G401.6 (cell line): ENCODE data around the gene DNAH5.
"Not testable (repeated sequence)": the region's sequence is repeated elsewhere in the genome, so short reads cannot be mapped to it uniquely, and the experiment has no call there.

Experiments used
- FAIRE-seq: peaks from 2 replicates; lab custom pipeline; 2012; peaks lifted over from hg19 to GRCh38; lab: Jason Lieb, UNC

DNAH5 gene

DNA sequence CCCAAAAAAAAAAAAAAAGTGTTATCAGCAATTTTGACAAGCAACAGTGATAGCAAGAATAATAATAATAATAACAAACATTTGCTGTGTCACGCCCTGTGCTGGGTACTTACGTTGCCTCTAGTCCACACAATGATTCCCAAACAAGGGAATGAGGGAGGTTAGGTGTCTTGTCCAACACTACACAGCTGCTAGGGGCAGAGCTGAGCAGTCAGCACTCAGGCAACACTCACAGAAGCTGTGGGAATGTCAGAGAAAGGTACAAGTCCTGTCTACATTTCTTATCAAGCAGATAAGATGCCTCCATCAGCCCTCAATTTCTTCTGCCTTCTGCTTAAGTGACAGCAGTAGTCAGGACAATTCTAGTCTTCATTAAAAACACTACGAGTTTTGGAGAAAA, 111.0 kb downstream of the DNAH5 start:
- no peak for FAIRE-seq

GRCh38 chr5:13831351-13831750, 113.1 kb downstream of the DNAH5 start:
- no peak for FAIRE-seq

DNA sequence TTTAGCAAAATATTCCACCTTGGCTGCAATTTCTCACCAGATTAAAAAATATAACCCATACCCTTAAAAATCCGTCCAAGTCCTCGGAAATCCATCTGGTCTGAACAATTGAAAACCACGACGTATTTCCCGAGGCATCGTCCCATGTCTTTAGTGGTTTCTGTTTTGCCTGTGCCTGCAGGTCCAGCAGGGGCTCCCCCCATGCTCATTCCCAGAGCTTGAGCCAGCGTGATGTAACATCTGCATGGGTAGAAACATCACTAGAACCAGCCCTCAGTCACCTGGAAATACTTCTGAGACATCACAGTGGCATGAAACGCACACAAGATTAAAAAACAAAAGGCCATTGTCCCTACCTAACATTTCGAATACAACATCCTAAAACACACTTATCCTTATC, 114.0 kb downstream of the DNAH5 start:
- no peak for FAIRE-seq

- FAIRE-seq, result no peak
These were observed 123.1 kb downstream of the DNAH5 start for GRCh38 chr5:13821366-13821765.

DNA sequence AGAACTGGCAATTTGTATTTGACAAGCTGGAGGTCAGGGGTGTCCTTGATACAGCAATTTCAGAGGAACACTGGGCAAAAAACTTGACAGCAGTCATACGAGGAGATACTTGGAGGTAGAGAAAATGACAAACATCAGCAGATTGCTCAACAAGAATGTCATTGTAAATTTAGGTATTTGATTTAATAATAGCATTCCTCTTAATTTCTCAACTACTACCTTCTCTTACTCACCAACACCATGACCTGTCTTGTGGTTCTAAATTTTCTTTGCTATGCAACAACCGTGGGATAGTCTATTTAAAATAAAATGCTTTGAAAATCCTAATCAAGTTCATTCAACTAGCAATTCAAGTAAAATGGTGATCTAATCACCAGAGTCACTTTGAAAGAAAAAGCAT, 128.4 kb downstream of the DNAH5 start:
- FAIRE-seq, result no peak

- FAIRE-seq, result no peak
These were observed 130.2 kb downstream of the DNAH5 start for GRCh38 chr5:13814301-13814700.

DNA sequence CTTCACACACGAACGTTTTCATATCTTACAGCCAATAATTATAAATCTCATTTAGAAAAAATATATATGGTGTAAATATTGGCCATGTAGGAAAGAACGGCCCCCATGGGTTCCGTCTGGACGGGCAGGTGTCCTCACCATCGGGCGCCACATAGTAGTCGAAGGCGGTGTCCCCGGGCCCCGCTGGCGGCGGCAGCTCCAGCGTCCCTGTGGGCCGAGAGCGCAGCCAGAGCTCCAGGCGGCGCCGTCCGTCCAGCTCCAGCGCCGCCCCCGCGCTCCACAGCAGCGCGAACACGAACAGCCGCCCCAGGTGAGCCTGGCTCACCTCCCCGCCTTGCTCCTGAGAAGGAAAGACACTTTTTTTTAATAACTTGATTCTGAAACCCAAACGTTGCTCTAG, 134.6 kb downstream of the DNAH5 start:
- no peak for FAIRE-seq

DNA sequence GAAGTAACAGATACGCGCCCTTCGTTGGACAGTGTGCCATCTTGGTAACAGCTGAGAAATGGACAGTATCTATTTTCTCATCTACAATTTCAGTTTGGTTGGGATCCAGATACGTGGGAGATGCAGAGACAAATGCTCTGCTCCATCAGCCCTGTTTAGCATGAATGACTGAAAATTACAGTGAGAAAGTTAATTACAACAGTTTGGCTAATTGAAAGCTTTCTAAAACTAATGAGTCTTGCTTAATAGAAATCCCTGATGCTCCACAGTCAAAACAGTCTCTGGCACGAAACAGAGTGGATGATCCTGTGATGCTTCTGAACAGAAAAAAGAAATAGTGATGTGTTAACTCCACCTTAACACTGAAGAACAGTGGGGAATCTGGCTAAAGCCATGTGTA, 140.2 kb downstream of the DNAH5 start:
- no peak for FAIRE-seq

GRCh38 chr5:13798569-13798968, 145.9 kb downstream of the DNAH5 start:
- not testable (repeated sequence) for FAIRE-seq

GRCh38 chr5:13785781-13786415, 158.6 kb downstream of the DNAH5 start:
- FAIRE-seq, result no peak

GRCh38 chr5:13783726-13784125, 160.8 kb downstream of the DNAH5 start:
- no peak for FAIRE-seq

DNA sequence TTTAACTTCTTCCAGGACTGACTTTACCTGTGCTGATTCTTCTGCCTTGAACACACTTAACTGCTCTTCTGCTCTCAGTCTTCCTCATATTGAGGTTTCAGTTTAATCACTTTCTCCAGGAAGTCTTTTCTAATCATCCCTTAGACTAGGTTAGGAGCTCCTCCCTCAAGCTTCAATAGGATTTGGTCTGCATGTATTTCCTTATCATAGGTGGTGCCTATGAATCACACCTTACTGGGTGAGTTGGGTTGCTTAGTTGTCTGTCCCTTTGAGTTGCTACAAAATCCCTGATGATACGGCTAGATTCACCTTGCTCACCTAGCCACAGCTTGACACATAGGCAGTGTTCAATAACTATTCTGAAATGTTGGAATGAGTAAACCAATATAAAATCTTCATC, 164.4 kb downstream of the DNAH5 start:
- no peak for FAIRE-seq

DNA sequence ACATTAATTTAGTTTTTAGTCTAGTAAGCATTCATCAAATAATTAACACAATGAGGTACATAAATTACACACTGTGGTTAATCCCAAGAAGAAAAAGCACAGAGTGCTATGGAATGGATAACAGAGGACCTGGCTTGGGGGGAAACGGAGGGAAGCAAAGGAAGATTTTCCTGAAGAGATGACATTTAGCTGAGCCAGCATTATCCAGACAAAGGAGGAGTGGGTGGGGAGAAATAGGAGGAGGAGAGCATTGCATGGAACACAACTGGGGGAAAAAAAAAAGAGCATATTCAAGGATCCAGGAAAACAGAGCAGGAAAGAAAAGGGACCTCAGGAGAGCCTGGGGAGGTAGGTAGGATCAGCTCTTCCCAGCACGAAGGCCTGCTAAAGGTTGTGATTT, 170.8 kb downstream of the DNAH5 start:
- no peak for FAIRE-seq

GRCh38 chr5:13771011-13771571, 173.4 kb downstream of the DNAH5 start:
- no peak for FAIRE-seq

DNA sequence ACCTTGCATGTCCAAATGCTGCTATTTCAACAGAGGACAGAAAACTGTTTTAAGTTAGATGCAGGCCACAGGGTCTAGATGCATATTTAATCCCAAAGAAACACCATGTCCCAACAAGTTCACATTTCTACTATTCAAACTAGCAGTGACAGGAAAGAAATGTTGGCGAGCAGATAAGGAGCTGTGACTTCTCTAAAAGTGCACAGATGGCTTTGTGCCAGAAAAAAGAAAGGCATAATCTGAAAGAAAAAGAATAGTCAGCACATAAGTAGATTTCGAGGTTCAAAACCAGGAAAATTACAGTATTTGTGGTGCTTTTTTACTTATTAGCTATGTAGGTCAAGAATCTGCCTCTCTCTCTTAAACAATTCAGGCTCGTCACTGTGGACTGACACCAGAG, 178.3 kb downstream of the DNAH5 start:
- no peak for FAIRE-seq

- no peak for FAIRE-seq
These were observed 180.8 kb downstream of the DNAH5 start for GRCh38 chr5:13763719-13764118.

DNA sequence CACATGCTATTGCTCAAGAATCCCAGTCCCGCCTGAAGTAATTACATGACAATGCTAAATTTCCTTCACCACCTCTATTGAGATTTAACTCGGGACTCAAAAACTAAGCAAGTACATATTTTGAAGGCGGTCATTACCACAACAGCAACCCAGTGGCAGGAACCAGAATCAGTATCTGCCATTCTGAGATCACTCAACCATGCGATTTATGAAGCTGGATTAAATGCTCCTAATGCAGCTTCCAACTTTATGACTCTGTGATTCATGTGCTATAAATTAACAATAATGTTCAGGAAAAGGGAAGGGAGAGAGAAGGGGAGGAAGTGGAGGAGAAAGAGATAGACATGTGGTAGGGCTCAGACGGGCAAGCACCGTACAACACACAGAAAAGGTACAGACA, 194.7 kb downstream of the DNAH5 start:
- FAIRE-seq, result no peak

GRCh38 chr5:13746026-13746425, 198.5 kb downstream of the DNAH5 start:
- no peak for FAIRE-seq

DNA sequence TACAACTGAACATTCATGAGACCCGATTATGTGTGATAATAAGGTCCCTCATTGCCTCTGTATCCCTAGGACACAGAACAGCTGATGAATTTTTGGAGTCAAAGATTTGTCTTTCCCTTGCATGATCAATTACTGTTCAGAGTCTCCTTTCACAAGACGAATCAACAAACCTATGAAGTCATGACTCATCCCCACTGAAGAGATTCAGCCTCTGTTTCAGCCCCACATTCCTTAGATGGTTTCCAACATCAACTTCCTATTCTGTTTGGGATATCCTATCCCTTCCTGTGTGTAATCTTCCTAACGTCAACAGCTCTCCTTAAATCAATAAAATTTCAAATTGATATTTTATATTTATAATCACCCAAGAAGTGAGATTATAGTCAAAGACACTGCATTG, 199.0 kb downstream of the DNAH5 start:
- no peak for FAIRE-seq

- no peak for FAIRE-seq
These were observed 204.0 kb downstream of the DNAH5 start for GRCh38 chr5:13740471-13740870.

DNA sequence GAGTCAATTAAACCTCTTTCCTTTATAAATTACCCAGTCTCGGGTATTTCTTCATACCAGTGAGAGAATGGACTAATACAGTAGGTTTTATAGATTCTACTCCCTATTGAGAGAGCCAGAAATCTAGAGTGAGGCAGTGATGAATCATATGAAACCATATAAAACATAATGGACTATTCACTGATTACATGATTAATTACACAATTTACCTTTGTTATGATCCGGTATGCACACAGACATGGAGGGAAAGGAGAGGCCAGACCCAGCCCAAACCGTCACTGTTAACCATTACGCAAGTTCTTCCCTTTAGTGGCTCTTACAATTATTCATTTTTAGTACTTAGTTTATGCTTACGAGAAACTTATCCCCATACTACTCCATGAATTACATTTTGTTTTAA, 205.0 kb downstream of the DNAH5 start:
- FAIRE-seq, result no peak

DNA sequence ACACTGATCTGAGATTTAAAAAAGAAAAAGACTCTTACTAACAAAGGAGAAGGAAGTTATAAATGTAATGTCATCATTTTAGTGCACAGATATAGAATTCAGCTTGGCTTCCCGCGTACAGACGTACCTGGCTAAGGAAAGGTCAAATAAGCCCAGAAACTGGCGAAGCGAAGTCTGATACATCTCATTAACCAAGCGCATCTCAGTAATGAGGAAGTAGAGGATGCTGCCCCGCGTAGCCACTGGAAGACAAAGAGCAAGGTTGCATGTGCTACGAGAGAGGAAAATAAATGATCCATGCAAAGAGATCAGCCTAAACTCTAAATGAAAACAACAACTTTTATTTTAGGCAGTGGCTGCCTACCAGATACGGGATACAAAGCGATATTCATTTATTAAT, 208.8 kb downstream of the DNAH5 start:
- FAIRE-seq, result no peak

DNA sequence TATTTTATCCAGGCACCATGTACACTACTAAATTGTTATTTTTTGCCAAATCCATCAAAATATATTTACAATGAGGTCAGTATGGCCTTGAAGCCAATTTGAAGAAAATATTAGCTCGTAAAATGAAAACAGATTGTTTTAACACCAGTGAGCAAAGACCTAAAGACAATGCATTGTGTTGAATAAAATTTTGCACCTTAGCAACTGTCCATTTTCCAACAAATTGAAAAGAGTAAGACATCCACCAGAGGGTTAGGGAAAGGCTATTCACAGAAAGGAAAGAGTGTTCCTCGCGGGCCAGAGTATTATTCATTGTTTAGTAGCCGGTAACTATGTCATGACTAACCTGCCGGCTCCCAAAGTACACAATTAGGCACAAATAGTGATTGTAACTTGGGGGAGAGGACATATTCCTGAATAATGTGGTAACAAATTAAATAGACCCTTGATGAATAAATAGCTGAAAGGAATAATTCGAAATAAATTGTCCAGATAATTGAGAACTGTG, 213.3 kb downstream of the DNAH5 start:
- no peak for FAIRE-seq

DNA sequence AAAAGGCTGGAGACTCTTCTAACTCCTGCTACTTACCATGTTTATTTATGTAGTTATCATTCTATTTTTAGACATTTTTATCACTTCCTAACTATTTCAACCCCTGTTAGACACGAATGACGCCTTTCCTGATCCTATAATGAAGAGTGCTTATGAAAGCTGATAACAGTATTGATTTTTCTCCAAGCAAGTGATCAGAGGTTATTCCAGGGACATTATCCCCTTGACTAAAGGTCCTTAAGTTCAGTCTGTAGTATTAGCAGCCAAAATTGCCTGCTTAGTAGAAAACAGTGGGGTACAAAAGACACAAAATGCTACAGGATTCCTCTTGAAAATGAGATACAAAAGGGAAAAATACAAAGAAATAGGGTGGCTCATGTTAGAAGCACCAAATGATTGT, 235.6 kb downstream of the DNAH5 start:
- no peak for FAIRE-seq

GRCh38 chr5:13708432-13708831, 236.1 kb downstream of the DNAH5 start:
- no peak for FAIRE-seq
